ENCODE measurements around the gene PLXNC1.

The PLXNC1 gene

GRCh38 chr12:94162108-94162507 is 13.7 kb downstream of the PLXNC1 start:
- DNase-seq (ENCODE audit: low spot score) = no peak

GRCh38 chr12:94163850-94164249 is 15.5 kb downstream of the PLXNC1 start:
- no peak for DNase-seq (ENCODE audit: low spot score)

- no peak for DNase-seq (ENCODE audit: low spot score)
Observed at GRCh38 chr12:94165138-94165537, 16.8 kb downstream of the PLXNC1 start.

GRCh38 chr12:94165670-94166364 is 17.4 kb downstream of the PLXNC1 start:
- no peak for DNase-seq (ENCODE audit: low spot score)

- no peak for DNase-seq (ENCODE audit: low spot score)
Observed at GRCh38 chr12:94167071-94167755, 18.8 kb downstream of the PLXNC1 start.

GRCh38 chr12:94167756-94168416 is 19.5 kb downstream of the PLXNC1 start:
- no peak for DNase-seq (ENCODE audit: low spot score)

GRCh38 chr12:94169495-94169894 is 21.1 kb downstream of the PLXNC1 start:
- no peak for DNase-seq (ENCODE audit: low spot score)

- no peak for DNase-seq (ENCODE audit: low spot score)
Observed at GRCh38 chr12:94169966-94170689, 21.8 kb downstream of the PLXNC1 start.

GRCh38 chr12:94170690-94171594 is 22.6 kb downstream of the PLXNC1 start:
- DNase-seq (ENCODE audit: low spot score) = no peak

GRCh38 chr12:94171595-94171930 is 23.2 kb downstream of the PLXNC1 start:
- DNase-seq (ENCODE audit: low spot score) = no peak

GRCh38 chr12:94172031-94172430 is 23.7 kb downstream of the PLXNC1 start:
- DNase-seq (ENCODE audit: low spot score) = no peak

- no peak for DNase-seq (ENCODE audit: low spot score)
Observed at GRCh38 chr12:94172973-94173372, 24.6 kb downstream of the PLXNC1 start.

GRCh38 chr12:94173660-94174265 is 25.4 kb downstream of the PLXNC1 start:
- no peak for DNase-seq (ENCODE audit: low spot score)

- DNase-seq (ENCODE audit: low spot score) = peak; percentile 32
Observed at GRCh38 chr12:94174576-94174975, 26.2 kb downstream of the PLXNC1 start.

GRCh38 chr12:94175763-94176668 is 27.6 kb downstream of the PLXNC1 start:
- no peak for DNase-seq (ENCODE audit: low spot score)

- no peak for DNase-seq (ENCODE audit: low spot score)
Observed at GRCh38 chr12:94178054-94178453, 29.7 kb downstream of the PLXNC1 start.

GRCh38 chr12:94178882-94179281 is 30.5 kb downstream of the PLXNC1 start:
- DNase-seq (ENCODE audit: low spot score) = no peak

- no peak for DNase-seq (ENCODE audit: low spot score)
Observed at GRCh38 chr12:94179723-94180122, 31.3 kb downstream of the PLXNC1 start.

- no peak for DNase-seq (ENCODE audit: low spot score)
Observed at GRCh38 chr12:94180558-94181296, 32.4 kb downstream of the PLXNC1 start.
